GM18499 (cell line): ENCODE measurements around the gene TRIM54.

Experiments used
- ATAC-seq: cut with Tn5 transposase; IDR thresholded peaks from one replicate; pipeline ENCODE4 v1.9.1; 2021; ENCODE audit warnings: moderate number of reproducible peaks; ENCODE audit not compliant: insufficient read depth, unreplicated experiment

Gene TRIM54, protein sequence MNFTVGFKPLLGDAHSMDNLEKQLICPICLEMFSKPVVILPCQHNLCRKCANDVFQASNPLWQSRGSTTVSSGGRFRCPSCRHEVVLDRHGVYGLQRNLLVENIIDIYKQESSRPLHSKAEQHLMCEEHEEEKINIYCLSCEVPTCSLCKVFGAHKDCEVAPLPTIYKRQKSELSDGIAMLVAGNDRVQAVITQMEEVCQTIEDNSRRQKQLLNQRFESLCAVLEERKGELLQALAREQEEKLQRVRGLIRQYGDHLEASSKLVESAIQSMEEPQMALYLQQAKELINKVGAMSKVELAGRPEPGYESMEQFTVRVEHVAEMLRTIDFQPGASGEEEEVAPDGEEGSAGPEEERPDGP

DNA sequence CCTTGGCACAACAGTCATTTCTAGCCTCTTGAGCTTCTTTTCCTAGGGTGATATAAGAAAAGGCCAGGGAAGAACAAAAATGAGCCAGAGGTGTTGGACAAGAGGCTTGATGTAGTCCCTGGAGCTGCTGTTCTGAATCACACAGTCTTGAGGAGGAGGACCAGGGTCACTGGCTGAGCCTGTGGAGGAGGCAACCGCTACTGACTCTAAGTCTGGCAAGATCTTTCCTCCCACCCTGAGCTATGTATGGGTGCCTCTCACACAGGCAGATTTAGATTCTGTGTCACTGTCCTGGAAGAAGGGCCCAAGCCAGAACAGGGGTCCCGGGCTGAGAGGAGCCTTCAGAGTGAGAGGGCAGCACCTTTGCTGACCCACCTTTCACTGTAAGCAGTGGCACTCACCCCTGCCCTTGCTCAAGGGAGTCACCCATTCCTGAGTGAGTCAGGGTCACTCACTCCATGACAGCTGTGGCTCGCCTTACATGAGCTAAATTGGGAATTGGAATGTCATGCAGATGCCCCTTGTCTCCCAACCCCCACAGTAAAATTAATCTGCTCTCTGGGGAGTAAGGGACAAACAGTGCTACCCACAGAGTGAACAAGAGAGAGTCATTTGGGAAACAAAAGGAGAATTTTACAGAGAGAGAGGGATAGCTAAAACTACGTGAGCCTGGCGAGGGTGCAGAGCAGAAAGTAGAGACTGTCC lies at the start of gene TRIM54:
Gene TRIM54, plus strand, starts transcription at position 575 of the 705 bp plus-strand sequence. CDS start 303 bp downstream, outside the sequence.
- no peak for ATAC-seq

DNA sequence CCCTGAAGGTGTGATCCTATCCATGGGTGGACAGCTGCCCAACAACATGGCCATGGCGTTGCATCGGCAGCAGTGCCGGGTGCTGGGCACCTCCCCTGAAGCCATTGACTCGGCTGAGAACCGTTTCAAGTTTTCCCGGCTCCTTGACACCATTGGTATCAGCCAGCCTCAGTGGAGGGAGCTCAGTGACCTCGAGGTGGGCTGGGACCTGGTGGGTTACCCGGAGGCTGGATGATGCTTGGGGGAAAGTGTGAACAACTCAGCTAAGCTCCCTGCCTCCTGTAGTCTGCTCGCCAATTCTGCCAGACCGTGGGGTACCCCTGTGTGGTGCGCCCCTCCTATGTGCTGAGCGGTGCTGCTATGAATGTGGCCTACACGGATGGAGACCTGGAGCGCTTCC lies 48.9 kb upstream of the TRIM54 start:
- no peak for ATAC-seq

DNA sequence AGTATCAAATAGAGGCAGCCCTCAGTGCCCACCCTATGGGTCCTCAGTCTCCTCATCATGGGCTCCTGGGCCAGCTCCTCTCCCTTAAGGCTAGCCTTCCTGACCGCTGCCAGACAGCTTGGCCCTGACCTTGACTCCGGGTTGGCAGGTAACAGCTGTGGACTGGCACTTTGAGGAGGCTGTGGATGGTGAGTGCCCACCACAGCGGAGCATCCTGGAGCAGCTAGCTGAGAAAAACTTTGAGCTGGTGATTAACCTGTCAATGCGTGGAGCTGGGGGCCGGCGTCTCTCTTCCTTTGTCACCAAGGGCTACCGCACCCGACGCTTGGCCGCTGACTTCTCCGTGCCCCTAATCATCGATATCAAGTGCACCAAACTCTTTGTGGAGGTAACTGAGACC lies 46.1 kb upstream of the TRIM54 start:
- no peak for ATAC-seq

DNA sequence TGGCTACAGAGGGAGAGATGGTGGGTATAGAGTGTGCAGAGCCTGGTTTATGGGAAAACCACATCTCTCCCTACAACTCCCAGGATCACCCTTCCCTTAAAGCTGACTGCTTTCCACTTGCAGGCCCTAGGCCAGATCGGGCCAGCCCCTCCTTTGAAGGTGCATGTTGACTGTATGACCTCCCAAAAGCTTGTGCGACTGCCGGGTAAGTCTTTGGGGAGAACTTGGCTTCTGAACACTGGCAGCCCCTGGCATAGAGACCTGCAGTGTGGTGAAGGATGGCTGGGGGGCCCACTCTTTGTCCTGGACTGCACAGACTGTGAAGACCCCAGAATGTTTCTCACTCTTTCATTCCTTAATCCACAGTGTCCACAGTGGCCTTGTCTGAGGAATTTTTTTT lies 45.6 kb upstream of the TRIM54 start:
- no peak for ATAC-seq

DNA sequence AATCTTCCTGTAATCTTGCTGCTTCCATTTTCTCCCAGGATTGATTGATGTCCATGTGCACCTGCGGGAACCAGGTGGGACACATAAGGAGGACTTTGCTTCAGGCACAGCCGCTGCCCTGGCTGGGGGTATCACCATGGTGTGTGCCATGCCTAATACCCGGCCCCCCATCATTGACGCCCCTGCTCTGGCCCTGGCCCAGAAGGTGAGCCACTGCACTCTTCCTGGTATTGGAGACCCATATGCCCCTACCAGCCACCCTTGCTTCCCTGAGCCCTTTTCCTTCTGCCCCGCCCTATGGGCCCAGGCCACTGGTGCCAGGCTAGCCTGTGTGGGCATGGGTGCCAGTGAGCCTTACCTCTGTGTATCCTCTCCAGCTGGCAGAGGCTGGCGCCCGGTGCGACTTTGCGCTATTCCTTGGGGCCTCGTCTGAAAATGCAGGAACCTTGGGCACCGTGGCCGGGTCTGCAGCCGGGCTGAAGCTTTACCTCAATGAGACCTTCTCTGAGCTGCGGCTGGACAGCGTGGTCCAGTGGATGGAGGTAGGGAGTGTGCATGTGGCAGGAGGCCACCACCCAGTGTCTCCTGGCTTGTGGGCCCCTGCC lies 44.8 kb upstream of the TRIM54 start:
- ATAC-seq, result no peak

DNA sequence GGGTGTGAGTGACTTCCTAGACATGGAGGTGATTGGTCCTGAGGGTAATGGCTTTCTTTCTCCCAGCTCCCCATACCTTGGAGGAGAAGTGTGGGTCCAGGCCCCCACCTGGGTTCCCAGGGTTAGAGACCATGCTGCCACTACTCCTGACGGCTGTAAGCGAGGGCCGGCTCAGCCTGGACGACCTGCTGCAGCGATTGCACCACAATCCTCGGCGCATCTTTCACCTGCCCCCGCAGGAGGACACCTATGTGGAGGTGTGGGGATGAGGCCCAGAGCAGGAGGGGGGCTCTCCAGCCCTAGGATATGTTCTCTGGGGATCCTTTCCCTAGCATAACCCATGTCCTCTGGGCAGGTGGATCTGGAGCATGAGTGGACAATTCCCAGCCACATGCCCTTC lies 43.3 kb upstream of the TRIM54 start:
- no peak for ATAC-seq

DNA sequence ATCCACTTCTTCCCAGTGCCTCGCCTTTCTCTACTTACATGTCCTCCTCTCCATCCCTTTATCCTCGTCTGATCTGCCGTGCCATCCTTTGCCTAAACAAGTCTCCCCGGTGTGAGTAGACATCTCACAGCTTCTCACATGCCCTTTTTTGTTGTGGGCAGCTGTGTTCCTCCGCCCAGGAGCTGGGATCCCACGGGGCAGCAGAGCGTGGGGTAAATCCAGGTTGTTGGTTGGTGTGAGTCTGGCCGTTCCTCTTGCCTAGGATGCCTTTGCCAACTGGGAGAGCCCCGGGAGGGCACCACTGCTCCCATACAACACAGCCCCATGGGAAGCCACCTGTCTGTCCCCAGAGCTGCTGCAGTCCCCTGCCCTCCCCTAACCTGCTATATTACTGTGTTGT lies 41.8 kb upstream of the TRIM54 start:
- ATAC-seq, result no peak

DNA sequence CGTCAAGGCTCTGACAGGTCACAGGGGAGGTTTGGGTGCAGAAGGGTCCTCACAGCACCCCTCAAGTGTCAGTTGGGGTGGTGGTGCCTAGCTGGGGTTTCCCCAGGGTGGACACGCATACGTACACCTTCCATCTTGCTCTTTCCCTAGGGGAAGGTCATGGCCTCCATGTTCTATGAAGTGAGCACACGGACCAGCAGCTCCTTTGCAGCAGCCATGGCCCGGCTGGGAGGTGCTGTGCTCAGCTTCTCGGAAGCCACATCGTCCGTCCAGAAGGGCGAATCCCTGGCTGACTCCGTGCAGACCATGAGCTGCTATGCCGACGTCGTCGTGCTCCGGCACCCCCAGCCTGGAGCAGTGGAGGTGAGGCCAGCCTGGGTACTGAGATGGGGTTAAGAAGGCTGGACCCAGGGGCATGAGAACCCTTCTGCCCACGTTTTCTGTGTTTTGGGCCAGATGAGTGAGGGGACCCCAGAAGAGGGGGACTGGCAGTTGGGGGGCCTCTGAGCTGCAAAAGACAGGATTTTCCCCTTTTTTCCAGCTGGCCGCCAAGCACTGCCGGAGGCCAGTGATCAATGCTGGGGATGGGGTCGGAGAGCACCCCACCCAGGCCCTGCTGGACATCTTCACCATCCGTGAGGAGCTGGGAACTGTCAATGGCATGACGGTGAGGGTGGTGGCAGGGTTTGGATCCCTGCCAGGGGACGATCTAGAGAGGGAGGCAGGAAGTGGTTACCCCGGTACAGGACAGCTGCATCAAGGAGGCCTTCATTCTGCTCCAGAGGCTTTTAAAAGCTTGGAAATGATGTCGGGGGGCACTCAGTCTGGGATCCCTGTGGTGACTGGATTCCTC lies 40.2 kb upstream of the TRIM54 start:
- ATAC-seq, result no peak

DNA sequence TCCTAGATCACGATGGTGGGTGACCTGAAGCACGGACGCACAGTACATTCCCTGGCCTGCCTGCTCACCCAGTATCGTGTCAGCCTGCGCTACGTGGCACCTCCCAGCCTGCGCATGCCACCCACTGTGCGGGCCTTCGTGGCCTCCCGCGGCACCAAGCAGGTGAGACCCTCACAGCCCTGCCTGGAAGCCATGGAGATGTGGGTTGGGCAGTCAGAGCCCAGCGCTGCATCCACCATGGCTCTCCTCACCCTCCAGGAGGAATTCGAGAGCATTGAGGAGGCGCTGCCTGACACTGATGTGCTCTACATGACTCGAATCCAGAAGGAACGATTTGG lies 39.6 kb upstream of the TRIM54 start:
- ATAC-seq, result no peak

DNA sequence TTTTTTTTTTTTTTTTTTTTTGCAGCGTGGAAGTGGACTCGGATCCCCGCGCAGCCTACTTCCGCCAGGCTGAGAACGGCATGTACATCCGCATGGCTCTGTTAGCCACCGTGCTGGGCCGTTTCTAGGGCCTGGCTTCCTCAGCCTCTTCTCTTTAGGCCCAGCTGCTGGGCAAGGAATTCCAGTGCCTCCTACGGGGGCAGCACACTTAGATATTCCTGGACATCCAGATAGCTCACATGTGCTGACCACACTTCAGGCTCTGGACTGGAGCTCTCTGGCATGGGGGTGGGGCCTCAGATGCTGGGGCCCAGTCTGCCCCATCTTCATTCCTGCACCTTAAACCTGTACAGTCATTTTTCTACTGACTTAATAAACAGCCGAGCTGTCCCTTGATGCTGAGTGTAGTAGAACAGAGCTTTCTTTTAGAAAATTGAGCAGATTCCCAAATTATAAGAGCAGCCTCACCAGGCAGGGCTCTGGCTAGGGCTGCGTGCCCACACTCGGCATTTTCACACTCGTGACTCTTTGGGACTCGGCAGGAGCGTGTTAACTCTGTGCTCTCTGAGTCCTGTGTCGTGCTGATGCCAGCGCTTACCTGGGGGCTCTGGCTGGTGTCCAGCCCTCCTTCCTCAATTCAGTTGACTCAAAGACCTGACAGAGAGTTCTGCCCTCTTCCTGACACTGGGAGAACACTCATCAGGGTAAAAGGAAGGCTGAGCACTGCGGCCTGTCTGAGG lies 38.7 kb upstream of the TRIM54 start:
- ATAC-seq, result no peak

DNA sequence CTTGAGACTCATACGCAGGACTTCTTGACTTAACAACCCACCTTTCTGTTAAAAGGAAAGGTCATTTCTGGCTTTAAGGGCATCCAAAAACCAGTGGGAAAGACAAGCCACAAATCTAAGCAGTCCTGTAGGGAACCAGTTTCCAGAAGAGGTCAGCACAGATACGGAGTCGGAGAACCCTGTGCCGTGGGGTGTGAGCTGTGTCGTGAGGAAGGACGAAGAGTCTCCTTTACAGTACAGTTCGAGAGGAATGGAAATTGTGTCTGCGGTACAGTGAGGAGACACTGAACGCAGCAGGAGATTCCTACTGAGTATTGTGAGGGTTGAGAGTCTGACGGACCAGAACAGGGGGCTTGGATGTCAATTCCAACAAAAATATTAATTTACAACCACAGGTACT lies 37.1 kb upstream of the TRIM54 start:
- ATAC-seq, result no peak

DNA sequence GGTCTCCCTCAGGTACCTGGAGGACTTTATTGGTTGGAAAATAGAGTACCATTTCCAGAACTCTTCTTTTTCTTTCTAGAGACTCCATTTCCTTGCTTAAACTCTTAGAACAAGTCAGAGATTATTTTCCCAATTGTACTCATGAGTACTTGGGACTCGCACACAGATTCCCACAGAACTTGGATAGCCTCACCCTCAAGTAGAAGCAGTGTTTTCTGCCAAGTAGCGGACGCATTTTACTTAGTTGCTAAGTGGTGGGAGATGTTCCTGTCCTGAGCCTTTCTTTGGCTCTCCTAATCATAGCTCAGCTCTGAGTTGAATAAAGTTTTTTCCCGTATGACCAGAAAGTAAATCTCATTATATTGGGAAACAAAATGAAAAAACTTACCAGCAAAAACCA lies 36.6 kb upstream of the TRIM54 start:
- ATAC-seq, result no peak

DNA sequence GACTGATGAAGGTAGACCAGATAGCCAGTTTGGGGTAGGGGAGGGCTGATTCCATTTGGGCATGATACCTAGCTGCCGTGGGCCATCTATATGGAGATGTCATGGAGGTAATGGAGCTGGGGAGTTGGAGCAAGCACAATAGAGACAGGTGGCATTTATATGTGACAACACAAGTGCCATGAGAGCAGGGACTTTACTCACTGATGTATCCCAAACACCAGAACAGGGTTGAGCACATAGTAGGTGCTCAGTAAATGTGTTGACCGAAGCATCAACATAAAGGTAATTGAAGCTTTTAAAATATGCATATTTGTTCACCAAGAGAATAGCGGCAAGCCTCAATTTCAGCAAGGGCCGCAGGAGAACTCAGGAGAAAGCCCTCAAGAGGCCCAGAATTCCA lies 34.3 kb upstream of the TRIM54 start:
- no peak for ATAC-seq

DNA sequence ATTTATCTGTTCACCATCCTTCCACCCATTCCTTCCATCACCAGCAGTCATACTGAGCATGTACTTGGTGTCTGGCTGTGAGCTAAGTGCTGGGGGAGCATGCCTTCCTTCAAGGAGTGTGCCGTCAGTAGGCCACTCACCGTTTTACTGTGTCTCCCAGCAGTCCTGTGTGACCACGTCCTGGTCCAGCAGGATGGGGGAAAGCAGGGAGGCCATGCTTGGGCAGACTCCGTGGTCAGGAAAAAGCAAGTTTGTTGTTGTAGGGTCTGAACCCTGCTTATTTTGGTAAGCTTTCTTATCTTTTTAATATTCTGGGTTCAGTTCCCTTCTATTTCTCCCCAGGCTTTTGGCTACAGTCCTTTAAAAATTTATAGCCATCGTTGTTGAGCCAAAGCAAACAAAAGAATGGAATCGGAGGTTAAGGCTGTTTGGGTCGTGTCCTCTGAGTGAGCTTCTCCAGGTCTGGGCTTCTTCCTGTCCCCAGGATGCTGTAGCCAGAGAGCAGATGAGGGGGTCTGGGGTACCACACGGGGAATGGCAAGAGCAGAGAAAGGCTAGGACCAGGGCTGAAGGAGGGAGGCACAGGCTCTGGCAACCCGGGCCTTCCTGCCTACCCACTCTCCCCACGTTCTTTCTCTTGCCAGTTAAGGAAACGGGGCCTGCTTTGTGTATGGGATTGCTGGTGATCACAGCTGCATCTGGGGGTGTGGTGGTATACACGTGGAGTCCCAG lies 32.9 kb upstream of the TRIM54 start:
- no peak for ATAC-seq

DNA sequence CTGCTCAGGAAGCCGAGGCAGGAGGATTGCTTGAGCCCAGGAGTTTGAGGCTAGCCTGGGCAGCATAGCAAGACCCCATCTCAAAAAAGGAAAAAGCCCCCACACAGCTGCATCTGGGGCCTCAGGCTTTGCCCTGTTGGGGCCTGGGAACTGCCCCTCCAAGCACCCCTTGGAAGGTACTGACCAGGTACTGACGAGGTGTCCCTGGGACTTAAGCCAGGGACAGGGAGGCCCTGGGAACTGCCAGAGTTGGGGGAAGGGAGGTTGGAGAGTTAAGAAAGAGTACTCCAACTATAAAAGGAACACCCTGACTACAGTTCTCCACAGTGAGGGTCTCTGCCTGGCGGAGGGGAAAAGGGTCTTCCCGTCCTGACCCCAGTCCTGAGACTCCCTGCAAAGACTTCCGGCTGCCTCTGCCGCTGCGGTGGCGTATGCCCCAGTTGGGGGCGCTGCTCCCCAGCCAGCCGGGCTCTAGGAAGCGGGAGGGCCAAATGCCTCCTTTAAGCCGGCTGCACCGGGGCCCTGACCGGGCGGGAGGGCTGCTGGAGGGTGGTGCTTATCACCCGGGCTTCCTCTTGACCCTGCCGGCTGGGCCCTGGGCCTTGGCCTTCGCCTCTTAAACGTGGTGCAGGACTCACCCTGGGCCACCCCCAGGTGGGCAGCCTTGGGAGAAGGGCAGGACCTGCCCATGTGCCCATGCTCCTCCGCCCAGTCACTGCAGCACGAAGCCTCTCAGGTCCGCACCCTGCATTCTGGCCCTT lies 32.2 kb upstream of the TRIM54 start:
- no peak for ATAC-seq

DNA sequence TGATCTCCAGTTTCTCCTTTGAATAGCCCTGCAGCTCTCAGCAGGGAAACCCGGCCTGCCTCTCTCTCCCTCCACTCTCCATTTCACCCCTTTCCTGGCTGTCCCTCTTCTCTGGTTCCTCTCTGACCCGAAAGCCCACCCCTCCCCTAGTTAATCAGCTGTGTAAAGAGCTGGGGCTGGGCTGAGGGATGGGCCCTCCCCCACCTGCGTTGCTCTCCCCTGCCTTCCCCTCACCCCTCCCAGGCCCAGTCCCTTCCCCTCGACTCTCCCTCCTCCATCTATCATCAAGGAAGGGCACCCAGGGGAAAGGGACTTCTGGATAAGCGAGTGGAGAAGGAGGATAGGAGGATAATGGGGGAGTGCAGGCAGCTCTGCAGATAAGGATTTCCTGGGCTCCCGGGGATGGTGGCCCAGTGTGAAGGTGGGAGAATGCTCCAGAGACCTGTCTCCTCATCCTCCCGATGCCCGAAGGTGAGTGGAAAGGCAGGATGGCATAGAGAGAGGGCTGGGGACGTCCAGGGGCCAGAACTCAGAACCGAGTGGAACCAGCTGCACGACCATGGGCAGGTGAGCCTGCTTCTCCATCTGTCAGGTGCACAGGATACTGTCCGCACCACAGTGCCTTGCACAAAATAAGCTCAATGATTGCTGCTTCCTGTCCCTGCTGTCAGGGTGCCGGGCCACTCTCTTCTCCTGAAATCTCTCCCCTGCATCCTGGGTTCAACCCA lies 31.4 kb upstream of the TRIM54 start:
- no peak for ATAC-seq

DNA sequence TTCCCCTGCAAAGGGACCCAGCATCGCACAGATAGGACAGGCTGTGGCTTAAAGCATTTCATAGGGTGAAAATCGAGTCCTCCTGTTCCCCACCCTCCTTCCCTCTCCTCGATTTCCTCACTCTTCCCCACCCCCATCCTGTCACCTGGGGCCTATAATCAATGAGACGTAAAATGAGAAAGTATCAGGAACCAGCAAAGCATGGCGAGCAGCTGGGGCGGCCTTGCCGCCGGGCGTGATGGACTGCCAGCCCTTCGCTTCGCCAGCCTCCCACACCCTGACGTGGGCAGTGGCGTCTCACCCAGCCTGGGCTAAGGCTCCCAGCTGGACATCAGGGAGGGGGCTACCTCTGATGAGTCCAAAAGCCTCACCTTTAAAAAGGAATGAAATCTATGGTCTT lies 30.5 kb upstream of the TRIM54 start:
- no peak for ATAC-seq

DNA sequence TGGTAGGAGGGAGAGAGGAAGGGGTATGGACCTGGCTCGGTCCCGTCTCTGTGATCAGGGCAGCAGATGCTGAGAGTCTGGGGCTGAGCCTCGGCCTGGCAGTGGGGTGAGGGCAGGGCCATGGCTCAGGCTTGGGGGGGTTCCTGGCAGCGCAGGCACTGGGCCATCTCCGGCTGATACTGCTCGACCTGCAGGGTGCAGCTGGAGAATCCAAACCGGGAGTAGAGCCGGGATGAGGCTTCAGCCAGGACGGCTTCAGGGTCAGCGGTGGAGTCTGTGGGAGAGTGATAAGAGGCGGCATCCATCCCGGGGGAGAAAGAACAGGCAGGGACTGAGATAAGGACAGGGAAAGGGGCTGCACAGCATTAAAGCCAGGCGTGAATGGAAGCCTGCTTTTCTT lies 27.0 kb upstream of the TRIM54 start:
- ATAC-seq, result no peak
